Loucy (cell line): ENCODE measurements around the gene OR11H6.
"Not testable (repeated sequence)": the region's sequence is repeated elsewhere in the genome, so short reads cannot be mapped to it uniquely, and the experiment has no call there.

Experiments used
- H2AFZ ChIP-seq: fragments of 200-600 bp; sonication (generic); 2 replicates; pipeline ENCODE4 v1.6.0; 2016; ENCODE audit warnings: antibody characterized with exemption, mild to moderate bottlenecking, low read length, moderate library complexity
- H3F3A ChIP-seq: fragments of 200-600 bp; 2 replicates; pipeline ENCODE4 v1.6.0; 2016; ENCODE audit warnings: antibody characterized with exemption, low read depth, mild to moderate bottlenecking
- H3K27me3 ChIP-seq: fragments of 200-600 bp; sonication (generic); 2 replicates; pipeline ENCODE4 v1.6.1; 2014; ENCODE audit warnings: low read length, mild to moderate bottlenecking; ENCODE audit not compliant: insufficient read depth, poor library complexity, severe bottlenecking
- H3K36me3 ChIP-seq: fragments of 200-600 bp; sonication (generic); 2 replicates; pipeline ENCODE4 v1.6.1; 2016; ENCODE audit warnings: low read length; ENCODE audit not compliant: insufficient read depth
- H3K4me1 ChIP-seq: fragments of 200-600 bp; sonication (generic); 2 replicates; pipeline ENCODE4 v1.5.1; 2014; ENCODE audit warnings: low read length, mild to moderate bottlenecking; ENCODE audit not compliant: insufficient read depth, poor library complexity, severe bottlenecking
- H3K4me2 ChIP-seq: fragments of 200-600 bp; sonication (generic); 2 replicates; pipeline ENCODE4 v1.6.0; 2014; ENCODE audit warnings: antibody characterized with exemption, low read length, low read depth, mild to moderate bottlenecking; ENCODE audit not compliant: poor library complexity, severe bottlenecking
- H3K4me3 ChIP-seq: fragments of 200-600 bp; sonication (generic); 2 replicates; pipeline ENCODE4 v1.5.1; 2014; ENCODE audit warnings: low read length, mild to moderate bottlenecking, mixed read lengths; ENCODE audit not compliant: poor library complexity, severe bottlenecking
- H3K79me2 ChIP-seq: fragments of 200-600 bp; sonication (generic); 2 replicates; pipeline ENCODE4 v1.6.1; 2014; ENCODE audit warnings: low read length; ENCODE audit not compliant: insufficient read depth
- H3K9ac ChIP-seq: fragments of 200-600 bp; sonication (generic); 2 replicates; pipeline ENCODE4 v1.6.0; 2014; ENCODE audit warnings: mild to moderate bottlenecking, low read depth, low read length, moderate library complexity; ENCODE audit not compliant: poor library complexity, severe bottlenecking
- H3K9me2 ChIP-seq: fragments of 200-600 bp; sonication (generic); replicated peaks from 2 replicates; pipeline ENCODE4 v1.6.1; 2016; ENCODE audit warnings: low read depth, low read length, mixed read lengths
- H3K9me3 ChIP-seq: fragments of 200-600 bp; sonication (generic); 2 replicates; pipeline ENCODE4 v1.6.1; 2014; ENCODE audit warnings: mild to moderate bottlenecking, antibody characterized with exemption, low read length, low read depth; ENCODE audit not compliant: insufficient read depth
- H4K20me1 ChIP-seq: fragments of 200-600 bp; sonication (generic); 2 replicates; pipeline ENCODE4 v1.6.0; 2014; ENCODE audit warnings: antibody characterized with exemption, low read length, mild to moderate bottlenecking; ENCODE audit not compliant: insufficient read depth, poor library complexity, severe bottlenecking
- EZH2phosphoT487 ChIP-seq: fragments of 200-600 bp; IDR thresholded peaks from 2 replicates; pipeline ENCODE4 v1.6.1; 2018; ENCODE audit warnings: antibody characterized with exemption, mild to moderate bottlenecking, moderate library complexity, borderline replicate concordance
- TF ChIP-seq, protein P1 (sequence below): fragments of 200-600 bp; sonication (generic); conservative IDR thresholded peaks from 2 replicates; pipeline ENCODE4 v1.5.1; 2014; ENCODE audit warnings: mild to moderate bottlenecking, antibody characterized with exemption, low read length

OR11H6 gene

DNA sequence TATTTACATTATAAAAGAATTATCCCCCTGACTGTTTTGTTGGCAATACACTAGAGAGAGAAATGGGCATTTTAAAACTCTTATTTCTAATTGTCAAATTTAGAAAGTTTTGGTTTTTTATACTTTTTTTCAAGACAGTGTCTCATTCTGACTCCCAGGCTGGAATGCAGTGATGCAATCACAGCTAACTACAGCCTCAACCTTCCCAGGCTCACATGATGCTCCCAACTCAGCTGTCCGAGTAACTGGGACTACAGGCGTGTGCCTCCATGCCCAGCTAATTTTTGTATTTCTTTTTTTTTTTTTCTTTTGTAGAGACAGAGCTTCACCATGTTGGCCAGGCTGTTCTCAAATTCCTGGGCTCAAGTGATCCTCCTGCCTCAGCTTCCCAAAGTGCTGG is 8.3 kb upstream of the OR11H6 start:
- Histone ChIP-seq H2AFZ (no peak overlapping the region), H3K36me3 (no peaks in the 10 kb centered on the region), H3K4me3 (no peak overlapping the region), H3K9ac (no peak overlapping the region), H3K9me3 (no peaks in the 10 kb centered on the region), H4K20me1 (no peaks in the 10 kb centered on the region), H3F3A (no peaks in the 10 kb centered on the region), H3K9me2 (no peaks in the 10 kb centered on the region), H3K4me1 (no peaks in the 10 kb centered on the region), H3K4me2 (no peak overlapping the region), H3K79me2 (no peaks in the 10 kb centered on the region), H3K27me3 (no peaks in the 10 kb centered on the region)
- no peak for TF ChIP-seq EZH2phosphoT487
- TF ChIP-seq, protein P1, sequence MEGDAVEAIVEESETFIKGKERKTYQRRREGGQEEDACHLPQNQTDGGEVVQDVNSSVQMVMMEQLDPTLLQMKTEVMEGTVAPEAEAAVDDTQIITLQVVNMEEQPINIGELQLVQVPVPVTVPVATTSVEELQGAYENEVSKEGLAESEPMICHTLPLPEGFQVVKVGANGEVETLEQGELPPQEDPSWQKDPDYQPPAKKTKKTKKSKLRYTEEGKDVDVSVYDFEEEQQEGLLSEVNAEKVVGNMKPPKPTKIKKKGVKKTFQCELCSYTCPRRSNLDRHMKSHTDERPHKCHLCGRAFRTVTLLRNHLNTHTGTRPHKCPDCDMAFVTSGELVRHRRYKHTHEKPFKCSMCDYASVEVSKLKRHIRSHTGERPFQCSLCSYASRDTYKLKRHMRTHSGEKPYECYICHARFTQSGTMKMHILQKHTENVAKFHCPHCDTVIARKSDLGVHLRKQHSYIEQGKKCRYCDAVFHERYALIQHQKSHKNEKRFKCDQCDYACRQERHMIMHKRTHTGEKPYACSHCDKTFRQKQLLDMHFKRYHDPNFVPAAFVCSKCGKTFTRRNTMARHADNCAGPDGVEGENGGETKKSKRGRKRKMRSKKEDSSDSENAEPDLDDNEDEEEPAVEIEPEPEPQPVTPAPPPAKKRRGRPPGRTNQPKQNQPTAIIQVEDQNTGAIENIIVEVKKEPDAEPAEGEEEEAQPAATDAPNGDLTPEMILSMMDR: no peak

DNA sequence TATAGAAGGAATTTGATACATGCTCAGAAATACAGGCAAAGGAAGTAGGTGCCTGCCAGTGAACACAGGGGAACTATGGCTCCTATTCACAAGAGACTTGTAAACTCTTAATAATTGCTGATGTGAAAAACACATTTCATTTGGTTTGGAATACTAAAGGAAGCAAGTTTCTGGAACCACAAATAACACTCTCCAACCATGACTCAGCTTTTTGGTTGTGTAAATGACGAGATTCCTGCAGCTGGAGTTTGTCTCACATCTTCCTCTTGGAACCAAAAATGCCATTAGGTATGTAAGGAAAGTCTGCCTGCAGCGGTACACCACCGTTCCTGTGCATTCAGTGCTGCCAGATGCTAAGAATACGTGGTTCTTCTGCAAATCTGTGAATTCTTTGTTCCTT is 4.5 kb upstream of the OR11H6 start:
- H3K9me3 ChIP-seq: no peaks in the 10 kb centered on the region
- H3K4me2 ChIP-seq: no peak overlapping the region
- H3K4me1 ChIP-seq: no peaks in the 10 kb centered on the region
- no peak for TF ChIP-seq EZH2phosphoT487
- TF ChIP-seq, protein P1: no peak
- H3K9ac ChIP-seq: no peak overlapping the region
- no peaks in the 10 kb centered on the region for H3K27me3 ChIP-seq
- no peak overlapping the region for H2AFZ ChIP-seq
- no peaks in the 10 kb centered on the region for H3F3A ChIP-seq
- no peak overlapping the region for H3K4me3 ChIP-seq
- H3K79me2 ChIP-seq: no peaks in the 10 kb centered on the region
- H3K36me3 ChIP-seq: no peaks in the 10 kb centered on the region
- no peaks in the 10 kb centered on the region for H4K20me1 ChIP-seq
- H3K9me2 ChIP-seq: no peaks in the 10 kb centered on the region

DNA sequence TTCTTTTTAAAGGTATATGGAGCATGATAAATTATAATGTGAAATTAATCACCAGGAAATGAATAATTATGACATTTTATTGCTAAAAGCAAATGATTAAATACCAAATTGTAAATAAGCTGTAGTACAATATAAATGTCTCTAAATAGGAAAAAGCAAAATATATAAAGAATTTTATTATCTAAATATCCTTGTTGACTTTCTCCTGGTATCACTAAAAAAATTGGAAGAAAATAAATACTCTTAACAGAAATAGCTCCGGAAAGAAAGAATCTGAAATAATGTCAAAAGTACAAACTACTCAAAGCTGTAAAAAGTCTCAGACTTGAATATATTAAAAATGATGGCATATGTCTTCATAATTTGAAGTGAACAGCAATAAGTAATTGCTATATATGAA is 5.2 kb downstream of the OR11H6 start, which contains the start of gene OR11H7:
Gene OR11H7 (plus strand): TSS at position 301 of the 400 bp plus-strand sequence.
- no peaks in the 10 kb centered on the region for H3K9me2 ChIP-seq
- no peaks in the 10 kb centered on the region for H3K79me2 ChIP-seq
- no peaks in the 10 kb centered on the region for H3K4me1 ChIP-seq
- no peaks in the 10 kb centered on the region for H4K20me1 ChIP-seq
- H3K4me3 ChIP-seq: no peak within 1 kb of the TSS
- TF ChIP-seq EZH2phosphoT487: no peak
- TF ChIP-seq, protein P1: no peak
- no peaks in the 10 kb centered on the region for H3F3A ChIP-seq
- H3K9ac ChIP-seq: no peak within 1 kb of the TSS
- no peak within 1 kb of the TSS for H3K4me2 ChIP-seq
- no peaks in the 10 kb centered on the region for H3K27me3 ChIP-seq
- H3K9me3 ChIP-seq: peaks cover 3% of the 10 kb centered on the region; the same call in 1 of the 2 replicates
- no peak within 1 kb of the TSS for H2AFZ ChIP-seq
- no peaks in the 10 kb centered on the region for H3K36me3 ChIP-seq

DNA sequence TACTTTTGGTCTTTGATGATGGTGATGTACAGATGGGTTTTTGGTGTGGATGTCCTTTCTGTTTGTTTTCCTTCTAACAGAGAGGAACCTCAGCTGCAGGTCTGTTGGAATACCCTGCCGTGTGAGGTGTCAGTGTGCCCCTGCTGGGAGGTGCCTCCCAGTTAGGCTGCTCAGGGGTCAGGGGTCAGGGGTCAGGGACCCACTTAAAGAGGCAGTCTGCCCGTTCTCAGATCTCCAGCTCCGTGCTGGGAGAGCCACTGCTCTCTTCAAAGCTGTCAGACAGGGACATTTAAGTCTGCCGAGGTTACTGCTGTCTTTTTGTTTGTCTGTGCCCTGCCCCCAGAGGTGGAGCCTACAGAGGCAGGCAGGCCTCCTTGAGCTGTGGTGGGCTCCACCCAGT is 11.9 kb downstream of the OR11H6 start:
- not testable (repeated sequence) for H3K4me3 ChIP-seq, H3K4me1 ChIP-seq, H3K9me3 ChIP-seq, H2AFZ ChIP-seq, H3K27me3 ChIP-seq, H3F3A ChIP-seq, H3K9me2 ChIP-seq, H3K4me2 ChIP-seq, H3K79me2 ChIP-seq, H4K20me1 ChIP-seq, H3K36me3 ChIP-seq, H3K9ac ChIP-seq
